ENCODE data around the gene FNBP1. TPM values are rescaled to one million over a fixed set of nuclear protein-coding genes. Genes with fewer than 3 reads are reported as not detected.

FNBP1 gene
- total and polyA plus RNA-seq, 2 of the 8 experiments (the other 6 are each of a cell fraction or from before 2014, with no cell fraction given): 7.2 to 40.9 TPM

DNA sequence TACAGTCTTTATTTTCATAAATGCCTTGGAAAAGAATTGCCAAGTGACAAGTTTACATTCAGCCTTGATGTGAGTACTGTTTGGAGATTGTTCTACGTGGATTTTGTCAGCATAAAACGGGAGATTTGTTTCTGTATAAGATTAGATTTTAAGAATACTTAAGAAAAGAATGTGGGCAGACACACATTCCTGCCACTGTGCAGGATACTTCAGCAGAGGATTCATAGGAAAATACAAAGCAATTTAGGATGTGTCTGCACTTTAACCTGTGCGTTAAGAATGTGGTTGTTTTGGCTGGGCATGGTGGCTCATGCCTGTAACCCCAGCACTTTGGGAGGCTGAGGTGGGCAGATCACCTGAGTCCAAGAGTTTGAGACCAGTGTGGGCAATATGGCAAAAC, 47.9 kb upstream of the FNBP1 start:
- 90% methylated on average over 3 of the region's 3 CpGs; no CpG with 5 or more reads in 1 of the 2 experiments for WGBS, 2 experiments (ENCODE audit: extremely low coverage in 1 of 2, insufficient coverage in 1 of 2, insufficient read length in 1 of 2, insufficient replicate concordance in 2 of 2, low coverage in 1 of 2, low lambda C conversion rate in 2 of 2, missing lambda C conversion rate in 1 of 2)
- TF ChIP-seq EGR1 (IDR thresholded peaks at IDR 0.05; ENCODE audit: borderline replicate concordance, low read depth, low read length) (no peak), SIX5 (IDR thresholded peaks at IDR 0.05; ENCODE audit: low read depth, low read length) (no peak), KDM4A (IDR thresholded peaks at IDR 0.05; ENCODE audit: low read depth, low read length, severe bottlenecking) (no peak), TCF12 (IDR thresholded peaks at IDR 0.05; ENCODE audit: low read depth, low read length) (no peak), POLR2A (IDR thresholded peaks at IDR 0.05; ENCODE audit: control extremely low read depth in 1 of 2, low read depth in 2 of 2, low read length in 2 of 2) (no peak), ASH2L (IDR thresholded peaks at IDR 0.05; ENCODE audit: low read length) (no peak), TBP (IDR thresholded peaks at IDR 0.05; ENCODE audit: low read depth, low read length) (no peak), KDM1A (IDR thresholded peaks at IDR 0.05; ENCODE audit: borderline replicate concordance, low read length) (no peak), JUND (IDR thresholded peaks at IDR 0.05; ENCODE audit: low read length) (no peak), KDM5A (IDR thresholded peaks at IDR 0.05; ENCODE audit: low read length) (no peak), SRF (IDR thresholded peaks at IDR 0.05; ENCODE audit: low read depth, low read length) (no peak)
- TF ChIP-seq, protein P1, sequence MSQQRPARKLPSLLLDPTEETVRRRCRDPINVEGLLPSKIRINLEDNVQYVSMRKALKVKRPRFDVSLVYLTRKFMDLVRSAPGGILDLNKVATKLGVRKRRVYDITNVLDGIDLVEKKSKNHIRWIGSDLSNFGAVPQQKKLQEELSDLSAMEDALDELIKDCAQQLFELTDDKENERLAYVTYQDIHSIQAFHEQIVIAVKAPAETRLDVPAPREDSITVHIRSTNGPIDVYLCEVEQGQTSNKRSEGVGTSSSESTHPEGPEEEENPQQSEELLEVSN (IDR thresholded peaks at IDR 0.05): no peak
- TF ChIP-seq, protein P2, sequence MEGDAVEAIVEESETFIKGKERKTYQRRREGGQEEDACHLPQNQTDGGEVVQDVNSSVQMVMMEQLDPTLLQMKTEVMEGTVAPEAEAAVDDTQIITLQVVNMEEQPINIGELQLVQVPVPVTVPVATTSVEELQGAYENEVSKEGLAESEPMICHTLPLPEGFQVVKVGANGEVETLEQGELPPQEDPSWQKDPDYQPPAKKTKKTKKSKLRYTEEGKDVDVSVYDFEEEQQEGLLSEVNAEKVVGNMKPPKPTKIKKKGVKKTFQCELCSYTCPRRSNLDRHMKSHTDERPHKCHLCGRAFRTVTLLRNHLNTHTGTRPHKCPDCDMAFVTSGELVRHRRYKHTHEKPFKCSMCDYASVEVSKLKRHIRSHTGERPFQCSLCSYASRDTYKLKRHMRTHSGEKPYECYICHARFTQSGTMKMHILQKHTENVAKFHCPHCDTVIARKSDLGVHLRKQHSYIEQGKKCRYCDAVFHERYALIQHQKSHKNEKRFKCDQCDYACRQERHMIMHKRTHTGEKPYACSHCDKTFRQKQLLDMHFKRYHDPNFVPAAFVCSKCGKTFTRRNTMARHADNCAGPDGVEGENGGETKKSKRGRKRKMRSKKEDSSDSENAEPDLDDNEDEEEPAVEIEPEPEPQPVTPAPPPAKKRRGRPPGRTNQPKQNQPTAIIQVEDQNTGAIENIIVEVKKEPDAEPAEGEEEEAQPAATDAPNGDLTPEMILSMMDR (IDR thresholded peaks at IDR 0.05; ENCODE audit: control extremely low read depth in 1 of 3, insufficient read depth in 1 of 3, low read depth in 1 of 3, low read length in 3 of 3): no peak

More for the DNA sequence above, 47.9 kb upstream of the FNBP1 start:
- Histone ChIP-seq H3K79me1 (ENCODE audit: low read depth, low read length) (no peaks in the 10 kb centered on the region), H3K23ac (ENCODE audit: insufficient read length) (no peak overlapping the region), H2BK12ac (ENCODE audit: low read depth, low read length) (no peak overlapping the region), H3K18ac (ENCODE audit: extremely low read depth, low read length) (no peak overlapping the region), H4K20me1 (replicated peaks in 1 of 2; ENCODE audit: control insufficient read depth in 1 of 2, insufficient read depth in 2 of 2, low read length in 2 of 2) (no peaks in the 10 kb centered on the region), H3K4me2 (ENCODE audit: insufficient read depth in 1 of 2, low read depth in 2 of 2, low read length in 2 of 2) (no peak overlapping the region), H3K4me1 (replicated peaks in 1 of 4; ENCODE audit: control insufficient read depth in 3 of 4, insufficient read depth in 4 of 4, low read length in 3 of 4) (no peaks in the 10 kb centered on the region), H3K27ac (ENCODE audit: low read depth, low read length) (no peak overlapping the region), H2AK5ac (ENCODE audit: low read depth, low read length) (no peak overlapping the region), H4K8ac (ENCODE audit: extremely low read depth, insufficient read depth, low read length) (no peak overlapping the region), H2BK20ac (ENCODE audit: low read length) (no peak overlapping the region), H2BK15ac (ENCODE audit: low read length) (no peak overlapping the region), H4K5ac (ENCODE audit: insufficient read length, low read depth, low read length) (no peak overlapping the region), H2BK120ac (replicated peaks; ENCODE audit: low read depth, low read length) (no peak overlapping the region), H3K9me3 (ENCODE audit: insufficient read depth in 2 of 2, low read depth in 1 of 2, low read length in 1 of 2) (no peaks in the 10 kb centered on the region), H3K36me3 (ENCODE audit: control insufficient read depth in 2 of 4, insufficient read depth in 4 of 4, low read length in 3 of 4) (peaks cover 0 to 31% (median 17%) of the 10 kb centered on the region in 4 experiments; a peak in 7 of 8 replicates), H3K14ac (ENCODE audit: insufficient read length) (no peak overlapping the region), H3K9ac (replicated peaks in 1 of 4; ENCODE audit: extremely low read depth in 1 of 4, low read depth in 3 of 4, low read length in 3 of 4) (no peak overlapping the region), H2BK5ac (ENCODE audit: low read depth, low read length) (no peak overlapping the region), H4K91ac (replicated peaks; ENCODE audit: insufficient read length, low read length) (no peak overlapping the region), H2AFZ (ENCODE audit: low read length) (no peak overlapping the region), H3K4ac (replicated peaks; ENCODE audit: insufficient read length, low read depth, low read length) (no peak overlapping the region), H3K79me2 (ENCODE audit: control insufficient read depth in 1 of 2, insufficient read depth in 2 of 2, low read length in 2 of 2) (no peaks in the 10 kb centered on the region), H3K4me3 (ENCODE audit: extremely low read depth in 1 of 4, insufficient read depth in 2 of 4, low read depth in 3 of 4, low read length in 4 of 4) (no peak overlapping the region), H3K56ac (replicated peaks; ENCODE audit: insufficient read length, low read depth, low read length) (no peak overlapping the region), H3K27me3 (replicated peaks in 1 of 4; ENCODE audit: control insufficient read depth in 3 of 4, extremely low read depth in 1 of 4, insufficient read depth in 3 of 4, low read length in 3 of 4) (no peaks in the 10 kb centered on the region), H3K23me2 (ENCODE audit: low read depth, low read length) (no peaks in the 10 kb centered on the region)
- ChIA-PET POLR2A (ENCODE audit: partially characterized antibody) (no interaction called here), CTCF (ENCODE audit: partially characterized antibody) (no interaction called here)
- no peak for FAIRE-seq
- DNase-seq (ENCODE audit: low read depth in 1 of 2, low spot score in 2 of 2): no peak
